AG09309 (cell line): ENCODE results near the gene PEX11G.

Experiments
- DNase-seq: peaks from one replicate; pipeline ENCODE4 v3.0.0-alpha.2; 2010; ENCODE audit warnings: low read depth
- H3K4me3 ChIP-seq: 2 replicates; pipeline ENCODE4 v1.5.1; 2011; ENCODE audit warnings: mild to moderate bottlenecking, low read depth, low read length, moderate library complexity; ENCODE audit not compliant: control insufficient read depth
- CTCF ChIP-seq: IDR thresholded peaks from 2 replicates; pipeline ENCODE4 v1.5.1; 2011; ENCODE audit warnings: mild to moderate bottlenecking, low read depth, low read length, inconsistent platforms; ENCODE audit not compliant: insufficient read depth, control insufficient read depth; ENCODE audit errors: missing control alignments

PEX11G gene

GRCh38 chr19:7515110-7515644, 26.3 kb upstream of the PEX11G start:
- no peak for TF ChIP-seq CTCF
- DNase-seq: no peak
- H3K4me3 ChIP-seq: no peak overlapping the region

GRCh38 chr19:7513809-7514642, 25.2 kb upstream of the PEX11G start:
- TF ChIP-seq CTCF: no peak
- no peak overlapping the region for H3K4me3 ChIP-seq
- no peak for DNase-seq

- H3K4me3 ChIP-seq: no peak overlapping the region
- no peak for TF ChIP-seq CTCF
- no peak for DNase-seq
Measured at GRCh38 chr19:7512400-7512851, 23.6 kb upstream of the PEX11G start.

- TF ChIP-seq CTCF: no peak
- no peak for DNase-seq
- H3K4me3 ChIP-seq: no peak overlapping the region
Measured at GRCh38 chr19:7509625-7510024, 20.8 kb upstream of the PEX11G start.

- no peak for DNase-seq
- no peak for TF ChIP-seq CTCF
- H3K4me3 ChIP-seq: no peak overlapping the region
Measured at GRCh38 chr19:7507884-7508283, 19.0 kb upstream of the PEX11G start.

GRCh38 chr19:7506385-7507328, 17.8 kb upstream of the PEX11G start:
- no peak for TF ChIP-seq CTCF
- H3K4me3 ChIP-seq: no peak overlapping the region
- no peak for DNase-seq
